ENCODE results near the gene OAS3. TPM values are rescaled to one million over a fixed set of nuclear protein-coding genes. Genes with fewer than 3 reads are reported as not detected.
A peak's percentile ranks its signal among the peaks of the same experiment; 100 is the strongest.
"Not testable (repeated sequence)": the region's sequence is repeated elsewhere in the genome, so short reads cannot be mapped to it uniquely, and the experiment has no call there.

Gene OAS3
- total RNA-seq, 1 experiment from 2014 or later, result 19.1 TPM

GRCh38 chr12:112973011-112973735, 34.9 kb downstream of the OAS3 start:
- DNase-seq (ENCODE audit: low read depth), result no peak
- in situ Hi-C loops (cut with HindIII; ENCODE audit: low pct_unique_long_range_greater_than_20kb, low sequenced_read_pairs), result no loop called here

DNA sequence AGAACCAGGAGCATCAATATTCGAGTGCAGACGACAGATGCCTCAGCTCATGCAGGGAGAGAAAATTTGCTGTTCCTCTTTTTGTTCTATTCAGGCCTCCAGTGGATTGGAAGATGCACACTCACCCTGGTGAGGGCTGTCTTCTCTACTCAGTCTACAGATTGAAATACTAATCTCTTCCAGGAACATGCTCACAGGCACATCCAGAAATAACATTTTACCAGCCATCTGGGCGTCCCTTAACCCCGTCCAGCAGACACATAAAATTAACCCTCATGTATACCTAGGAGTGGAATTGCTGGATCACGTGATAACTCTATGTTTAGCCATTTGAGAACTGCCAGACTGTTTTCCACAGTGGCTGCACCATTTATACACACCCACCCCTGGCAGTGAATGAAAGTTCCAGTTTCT, 35.6 kb downstream of the OAS3 start:
- in situ Hi-C loops (cut with HindIII; ENCODE audit: low pct_unique_long_range_greater_than_20kb, low sequenced_read_pairs), result no loop called here
- no peak for DNase-seq (ENCODE audit: low read depth)

- DNase-seq (ENCODE audit: low read depth), result no peak
- in situ Hi-C loops (cut with HindIII; ENCODE audit: low pct_unique_long_range_greater_than_20kb, low sequenced_read_pairs), result no loop called here
These were observed 36.6 kb downstream of the OAS3 start for GRCh38 chr12:112974904-112975303.

GRCh38 chr12:112977139-112977538, 38.9 kb downstream of the OAS3 start:
- no peak for DNase-seq (ENCODE audit: low read depth)
- in situ Hi-C loops (cut with HindIII; ENCODE audit: low pct_unique_long_range_greater_than_20kb, low sequenced_read_pairs), result no loop called here

GRCh38 chr12:112977641-112978040, 39.4 kb downstream of the OAS3 start:
- in situ Hi-C loops (cut with HindIII; ENCODE audit: low pct_unique_long_range_greater_than_20kb, low sequenced_read_pairs), result no loop called here
- DNase-seq (ENCODE audit: low read depth), result no peak

GRCh38 chr12:112978163-112979040, 40.1 kb downstream of the OAS3 start, which contains the start of gene OAS2:
Gene OAS2, plus strand, starts transcription at chr12:112978519. Its CDS starts 90 bp downstream, at chr12:112978609.
- in situ Hi-C loops (cut with HindIII; ENCODE audit: low pct_unique_long_range_greater_than_20kb, low sequenced_read_pairs), result no loop called here
- no peak for DNase-seq (ENCODE audit: low read depth)

- no peak for DNase-seq (ENCODE audit: low read depth)
- in situ Hi-C loops (cut with HindIII; ENCODE audit: low pct_unique_long_range_greater_than_20kb, low sequenced_read_pairs), result no loop called here
These were observed 40.9 kb downstream of the OAS3 start for GRCh38 chr12:112979041-112979680.

DNA sequence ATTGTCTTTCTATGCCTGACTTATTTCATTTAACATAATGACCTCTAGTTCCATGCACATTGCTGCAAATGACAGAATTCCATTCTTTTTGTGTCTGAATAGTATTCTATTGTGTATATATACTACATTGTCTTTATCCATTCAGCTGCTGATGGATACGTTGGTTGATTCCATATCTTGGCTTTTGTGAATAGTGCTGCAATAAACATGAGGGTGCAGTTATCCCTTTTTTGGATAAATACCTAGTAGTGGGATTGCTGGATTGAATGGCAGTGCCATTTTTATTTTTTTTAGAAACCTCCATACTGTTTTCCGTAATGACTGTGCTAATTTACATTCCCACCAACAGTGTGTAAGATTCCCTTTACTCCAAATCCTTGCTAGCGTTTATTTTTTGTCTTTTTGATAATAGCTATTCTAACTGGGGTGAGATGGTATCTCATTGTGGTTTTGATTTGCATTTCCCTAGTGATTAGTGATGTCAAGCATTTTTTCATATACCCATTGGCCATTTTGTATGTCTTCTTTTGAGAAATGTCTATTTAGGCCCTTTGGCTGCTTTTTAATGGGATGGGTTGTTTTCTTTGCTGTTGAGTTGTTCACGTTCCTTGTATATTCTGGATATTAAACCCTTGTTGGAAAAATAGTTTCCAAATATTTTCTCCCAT, 42.4 kb downstream of the OAS3 start:
- in situ Hi-C loops (cut with HindIII; ENCODE audit: low pct_unique_long_range_greater_than_20kb, low sequenced_read_pairs), result no loop called here
- no peak for DNase-seq (ENCODE audit: low read depth)

DNA sequence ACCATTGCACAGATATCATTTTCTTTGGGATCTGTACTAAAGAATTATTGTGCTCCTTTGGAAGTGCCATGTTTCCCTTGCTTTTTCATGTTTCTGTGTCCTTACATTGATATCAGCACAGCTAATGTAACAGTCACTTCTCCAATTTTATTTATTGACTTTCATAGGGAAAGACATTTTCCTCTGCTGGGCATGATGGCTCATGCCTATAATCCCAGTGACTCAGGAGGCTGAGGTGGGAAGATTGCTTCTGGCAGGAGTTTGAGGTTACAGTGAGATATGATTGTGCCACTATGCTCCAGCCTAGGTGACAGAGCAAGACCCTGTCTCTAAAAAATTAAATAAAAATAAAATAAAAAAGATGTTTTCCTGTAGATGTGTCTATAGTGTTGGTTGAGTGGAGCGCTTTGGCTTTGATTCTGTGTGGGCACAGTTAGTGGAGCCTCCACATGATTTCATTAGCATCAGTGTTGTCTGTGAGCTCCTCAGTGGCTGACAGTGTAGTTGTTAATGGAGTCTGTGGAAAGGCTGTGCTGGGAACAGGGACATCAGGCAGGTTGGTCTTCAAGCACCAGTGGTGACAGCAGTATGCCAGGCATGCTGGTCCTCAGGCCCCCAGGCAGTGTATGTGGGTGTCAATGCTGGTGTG, 47.5 kb downstream of the OAS3 start:
- in situ Hi-C loops (cut with HindIII; ENCODE audit: low pct_unique_long_range_greater_than_20kb, low sequenced_read_pairs), result no loop called here
- DNase-seq (ENCODE audit: low read depth), result no peak

DNA sequence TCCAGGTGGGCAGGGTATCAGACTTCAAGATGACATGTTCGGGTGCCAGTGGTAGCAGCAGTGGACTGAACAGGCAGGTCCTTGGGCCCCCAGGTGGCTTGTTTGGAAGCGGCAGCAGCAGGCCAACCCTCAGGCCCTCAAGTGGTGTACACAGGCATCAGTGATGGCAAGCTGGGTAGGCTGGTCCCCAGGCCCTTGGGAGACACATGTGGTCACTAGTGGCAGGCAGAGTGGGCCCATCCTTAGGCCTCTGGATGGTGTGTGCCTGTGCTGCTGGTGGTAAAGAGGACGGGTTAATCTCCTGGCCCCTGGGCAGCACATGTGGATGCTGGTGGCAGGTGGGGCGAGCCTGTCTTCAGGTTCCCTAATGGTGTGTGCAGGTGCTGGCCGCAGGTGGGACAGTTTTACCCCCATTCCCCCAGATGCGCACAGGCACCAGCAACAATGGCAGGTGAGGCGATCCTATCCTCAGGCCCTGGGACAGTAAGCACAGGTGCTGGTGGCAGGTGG, 48.1 kb downstream of the OAS3 start:
- in situ Hi-C loops (cut with HindIII; ENCODE audit: low pct_unique_long_range_greater_than_20kb, low sequenced_read_pairs), result no loop called here
- DNase-seq (ENCODE audit: low read depth), result no peak

DNA sequence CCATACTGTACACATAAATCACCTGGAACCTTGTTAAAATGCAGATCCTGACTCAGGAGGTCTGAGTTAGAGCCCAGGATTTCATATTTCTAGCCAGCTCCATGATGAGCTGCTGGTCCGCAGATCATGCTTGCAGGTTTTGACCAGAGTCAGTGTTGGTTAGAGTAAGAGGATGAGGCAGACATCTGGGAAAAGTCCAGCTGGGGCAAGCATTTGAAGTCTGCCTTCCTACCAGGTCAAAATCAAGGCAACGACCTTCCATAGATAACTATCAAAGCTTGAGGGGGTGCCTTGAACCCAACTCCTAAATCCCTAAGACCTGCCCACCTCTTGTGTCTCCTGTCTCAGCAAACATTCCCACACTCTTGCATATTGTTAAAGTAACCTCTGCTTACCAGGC, 49.3 kb downstream of the OAS3 start:
- DNase-seq (ENCODE audit: low read depth), result no peak
- in situ Hi-C loops (cut with HindIII; ENCODE audit: low pct_unique_long_range_greater_than_20kb, low sequenced_read_pairs), result no loop called here

- DNase-seq (ENCODE audit: low read depth), result no peak
These were observed 50.0 kb downstream of the OAS3 start for GRCh38 chr12:112988224-112988623.

DNA sequence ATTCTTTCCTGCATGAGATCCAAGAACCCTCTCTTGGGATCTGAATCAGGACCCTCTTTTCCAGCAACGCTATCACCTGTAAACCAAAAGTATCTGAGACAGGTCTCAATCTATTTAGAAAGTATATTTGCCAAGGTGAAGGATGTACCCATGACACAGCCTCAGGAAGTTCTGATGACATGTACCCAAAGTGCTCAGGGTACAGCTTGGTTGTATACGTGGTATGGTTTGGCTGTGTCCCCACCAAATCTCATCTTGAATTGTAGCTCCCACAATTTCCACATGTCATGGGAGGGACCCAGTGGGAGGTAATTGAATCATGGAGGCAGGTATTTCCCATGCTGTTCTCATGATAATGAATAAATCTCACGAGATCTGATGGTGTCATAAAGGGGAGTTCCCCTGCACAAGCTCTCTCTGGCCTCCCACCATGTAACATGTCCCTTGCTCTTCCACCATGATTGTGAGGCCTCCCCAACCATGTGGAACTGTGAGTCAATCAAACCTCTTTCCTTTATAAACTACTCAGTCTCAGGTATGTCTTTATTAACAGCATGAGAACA, 50.6 kb downstream of the OAS3 start:
- in situ Hi-C loops (cut with HindIII; ENCODE audit: low pct_unique_long_range_greater_than_20kb, low sequenced_read_pairs); DNase-seq (ENCODE audit: low read depth): not testable (repeated sequence)

More at GRCh38 chr12:112988224-112988623, 50.0 kb downstream of the OAS3 start:
- in situ Hi-C loops (cut with HindIII; ENCODE audit: low pct_unique_long_range_greater_than_20kb, low sequenced_read_pairs), result no loop called here

- in situ Hi-C loops (cut with HindIII; ENCODE audit: low pct_unique_long_range_greater_than_20kb, low sequenced_read_pairs), result no loop called here
- no peak for DNase-seq (ENCODE audit: low read depth)
These were observed 51.5 kb downstream of the OAS3 start for GRCh38 chr12:112989806-112990205.

DNA sequence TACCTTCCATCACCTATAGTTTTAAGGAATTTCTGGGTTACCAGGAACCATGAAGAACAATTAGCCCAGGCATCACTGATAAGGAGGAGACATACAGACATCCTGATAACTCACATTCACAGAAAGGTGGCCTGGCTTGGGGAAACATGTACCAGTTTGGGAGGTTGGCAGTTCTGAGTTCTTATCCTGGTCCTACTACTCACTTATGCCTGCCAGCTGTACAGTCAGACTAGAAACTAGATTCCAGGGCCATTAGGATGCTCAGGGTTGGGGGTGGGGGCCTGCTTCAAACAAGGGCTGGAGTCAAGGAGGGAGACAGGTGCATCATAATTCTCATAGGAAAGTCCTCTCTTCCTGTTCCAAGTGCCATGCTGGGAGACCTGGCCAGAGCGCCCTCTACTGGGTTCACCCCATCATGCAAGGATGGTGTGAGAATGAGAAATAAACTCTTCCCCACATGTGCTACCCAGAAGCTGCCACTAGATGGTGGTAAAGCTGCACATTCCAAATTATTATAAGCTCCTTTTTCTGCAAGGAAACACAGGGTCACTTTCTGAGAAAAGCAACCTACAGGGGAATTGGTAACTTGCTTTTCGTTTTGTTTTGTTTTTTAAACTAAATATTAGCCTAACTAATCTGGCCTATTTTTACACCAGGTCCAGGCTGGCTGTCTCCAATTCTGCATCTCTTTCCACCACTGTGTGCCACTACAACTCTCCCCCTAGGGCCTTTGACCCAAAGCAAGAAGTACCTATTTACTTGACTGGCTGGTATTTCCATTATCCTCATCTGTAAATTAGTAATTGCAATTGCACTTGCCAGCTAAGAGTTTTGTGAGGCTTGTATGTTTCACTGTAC, 54.5 kb downstream of the OAS3 start:
- peak; percentile 42 for DNase-seq (ENCODE audit: low read depth)
- in situ Hi-C loops (cut with HindIII; ENCODE audit: low pct_unique_long_range_greater_than_20kb, low sequenced_read_pairs), result no loop called here

GRCh38 chr12:112995008-112995407, 56.7 kb downstream of the OAS3 start:
- in situ Hi-C loops (cut with HindIII; ENCODE audit: low pct_unique_long_range_greater_than_20kb, low sequenced_read_pairs), result no loop called here
- no peak for DNase-seq (ENCODE audit: low read depth)

DNA sequence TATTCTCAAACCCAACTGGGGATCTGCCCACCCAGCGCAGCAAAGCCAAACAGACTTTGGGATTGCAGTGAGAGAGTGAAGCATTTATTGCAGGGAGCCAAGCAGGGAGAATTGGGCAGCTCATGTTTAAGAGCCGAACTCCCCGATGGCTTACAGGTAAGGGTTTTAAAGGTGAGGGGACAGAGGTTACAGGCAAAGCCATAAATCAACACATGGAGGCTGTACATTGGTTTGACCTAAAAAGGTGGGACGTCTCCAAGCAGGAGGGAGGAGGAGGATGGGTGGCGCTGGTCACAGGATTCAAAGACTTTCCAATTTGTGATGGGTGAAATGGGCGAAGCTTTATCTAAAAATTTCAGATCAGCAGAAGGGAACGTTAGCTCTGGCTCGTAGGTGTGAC, 58.2 kb downstream of the OAS3 start:
- in situ Hi-C loops (cut with HindIII; ENCODE audit: low pct_unique_long_range_greater_than_20kb, low sequenced_read_pairs), result no loop called here
- DNase-seq (ENCODE audit: low read depth), result no peak
